Smooth muscle cell (in vitro differentiated cells): ENCODE measurements around the gene SNCB. TPM values are rescaled to one million over a fixed set of nuclear protein-coding genes. Genes with fewer than 3 reads are reported as not detected.

Source experiments
- DNase-seq: peaks from one replicate; lab custom pipeline; 2025; ENCODE audit not compliant: unreplicated experiment; lab: John Stamatoyannopoulos, UW
- H2AFZ ChIP-seq: fragments of 200-600 bp; sonication (generic); 2 replicates; pipeline ENCODE4 v1.6.0; 2016; ENCODE audit warnings: antibody characterized with exemption, low read depth, mild to moderate bottlenecking
- H3F3A ChIP-seq: fragments of 200-600 bp; sonication (generic); 2 replicates; pipeline ENCODE4 v1.6.0; 2017; ENCODE audit warnings: antibody characterized with exemption, low read depth
- H3K27ac ChIP-seq: fragments of 200-600 bp; sonication (generic); 2 replicates; pipeline ENCODE4 v1.5.1; 2016; ENCODE audit warnings: low read depth, mild to moderate bottlenecking
- H3K27me3 ChIP-seq: fragments of 200-600 bp; sonication (generic); 2 replicates; pipeline ENCODE4 v1.6.1; 2016; ENCODE audit warnings: low read depth, mild to moderate bottlenecking
- H3K36me3 ChIP-seq: fragments of 200-600 bp; sonication (generic); 2 replicates; pipeline ENCODE4 v1.5.1; 2016; ENCODE audit warnings: low read depth
- H3K4me1 ChIP-seq: fragments of 200-600 bp; sonication (generic); 2 replicates; pipeline ENCODE4 v1.5.1; 2016; ENCODE audit warnings: low read depth
- H3K4me2 ChIP-seq: fragments of 200-600 bp; sonication (generic); 2 replicates; pipeline ENCODE4 v1.6.0; 2016; ENCODE audit warnings: mild to moderate bottlenecking
- H3K4me3 ChIP-seq: fragments of 200-600 bp; sonication (generic); 2 replicates; pipeline ENCODE4 v1.5.1; 2016; ENCODE audit warnings: mild to moderate bottlenecking
- H3K79me2 ChIP-seq: fragments of 200-600 bp; sonication (generic); 2 replicates; pipeline ENCODE4 v1.6.0; 2016; ENCODE audit warnings: low read depth, mild to moderate bottlenecking
- H3K9ac ChIP-seq: fragments of 200-600 bp; sonication (generic); 2 replicates; pipeline ENCODE4 v1.6.0; 2016; ENCODE audit warnings: low read depth
- H3K9me3 ChIP-seq: fragments of 200-600 bp; sonication (generic); replicated peaks from 2 replicates; pipeline ENCODE4 v1.5.1; 2016; ENCODE audit warnings: low read depth
- H4K20me1 ChIP-seq: fragments of 200-600 bp; sonication (generic); 2 replicates; pipeline ENCODE4 v1.6.0; 2016; ENCODE audit warnings: low read depth
- CTCF ChIP-seq: fragments of 200-600 bp; sonication (generic); IDR thresholded peaks from 2 replicates; pipeline ENCODE4 v1.5.1; 2017; ENCODE audit warnings: borderline replicate concordance, mild to moderate bottlenecking, antibody characterized with exemption; ENCODE audit not compliant: insufficient read depth, poor library complexity, severe bottlenecking
- WGBS: methylation state at CpG from one replicate; pipeline ENCODE4 v1.1.7; 2016; ENCODE audit warnings: low lambda C conversion rate; 5-methylcytosine and 5-hydroxymethylcytosine counted together
- polyA plus RNA-seq: library from polyadenylated mRNA; unstranded; fragments of >200 nt; fragmentation: Nextera tagmentation; extraction: Ambion mirVana; gene quantifications from 2 replicates; pipeline ENCODE4 v1.2.1, GENCODE V29; 2016
- total RNA-seq: library from RNA; depleted of rRNA; stranded (reverse); fragments of >200 nt; gene quantifications from 2 replicates; pipeline ENCODE4 v1.2.3, GENCODE V29; 2014

SNCB gene
- total and polyA plus RNA-seq, 2 experiments from 2014 or later, result 0.45 to 0.55 TPM

GRCh38 chr5:176654856-176655255 lies 24.5 kb upstream of the SNCB start:
- H3K4me2 ChIP-seq, result no peak overlapping the region
- H4K20me1 ChIP-seq, result peaks cover 46% of the 10 kb centered on the region
- 97% methylated on average over 14 of the region's 14 CpGs for WGBS

GRCh38 chr5:176653401-176654385 lies 23.4 kb upstream of the SNCB start:
- no peaks in the 10 kb centered on the region for H3K27me3 ChIP-seq
- H3K79me2 ChIP-seq, result peaks cover under 1% of the 10 kb centered on the region
- H3K4me2 ChIP-seq, result no peak overlapping the region
- DNase-seq, result no peak
- no peaks in the 10 kb centered on the region for H3K9me3 ChIP-seq
- no peak for TF ChIP-seq CTCF
- peaks cover 58% of the 10 kb centered on the region for H4K20me1 ChIP-seq
- H2AFZ ChIP-seq, result no peak overlapping the region
- H3K4me1 ChIP-seq, result no peaks in the 10 kb centered on the region
- H3K27ac ChIP-seq, result no peak overlapping the region
- H3K4me3 ChIP-seq, result no peak overlapping the region
- no peaks in the 10 kb centered on the region for H3K36me3 ChIP-seq
- H3K9ac ChIP-seq, result no peak overlapping the region
- no peaks in the 10 kb centered on the region for H3F3A ChIP-seq
- 87% methylated on average over 18 of the region's 18 CpGs for WGBS

More at GRCh38 chr5:176654856-176655255, 24.5 kb upstream of the SNCB start:
- Histone ChIP-seq H2AFZ (no peak overlapping the region), H3K9ac (no peak overlapping the region), H3F3A (no peaks in the 10 kb centered on the region), H3K79me2 (no peaks in the 10 kb centered on the region), H3K9me3 (no peaks in the 10 kb centered on the region), H3K4me1 (no peaks in the 10 kb centered on the region), H3K4me3 (no peak overlapping the region), H3K27ac (no peak overlapping the region), H3K36me3 (no peaks in the 10 kb centered on the region), H3K27me3 (no peaks in the 10 kb centered on the region)
- DNase-seq, result no peak
- no peak for TF ChIP-seq CTCF

GRCh38 chr5:176652136-176652535 lies 21.8 kb upstream of the SNCB start:
- 84% methylated on average over 8 of the region's 8 CpGs for WGBS
- H3K4me2 ChIP-seq, result no peak overlapping the region
- no peaks in the 10 kb centered on the region for H3F3A ChIP-seq
- DNase-seq, result no peak
- TF ChIP-seq CTCF, result no peak
- no peak overlapping the region for H3K4me3 ChIP-seq
- peaks cover 8% of the 10 kb centered on the region for H3K4me1 ChIP-seq
- no peak overlapping the region for H2AFZ ChIP-seq
- H3K27me3 ChIP-seq, result no peaks in the 10 kb centered on the region
- H3K27ac ChIP-seq, result no peak overlapping the region
- H4K20me1 ChIP-seq, result peaks cover 58% of the 10 kb centered on the region
- peaks cover 14% of the 10 kb centered on the region for H3K79me2 ChIP-seq
- no peaks in the 10 kb centered on the region for H3K36me3 ChIP-seq
- H3K9ac ChIP-seq, result no peak overlapping the region
- H3K9me3 ChIP-seq, result no peaks in the 10 kb centered on the region
